Ovary (tissue), 9 donors: ENCODE data around the gene OSR1. TPM values are rescaled to one million over a fixed set of nuclear protein-coding genes. Genes with fewer than 3 reads are reported as not detected.

Source experiments
- DNase-seq, 5 donors: peaks; one replicate each; pipeline ENCODE4 v3.0.0-alpha.2; 2019 to 2020
- H3K27ac ChIP-seq, 2 donors: fragments of 200-600 bp; one replicate each; pipeline versions ENCODE4 v1.5.1 to v1.8.0; 2019 to 2022
- H3K27me3 ChIP-seq: fragments of 200-600 bp; one replicate; pipeline ENCODE4 v1.8.0; 2022
- H3K36me3 ChIP-seq: fragments of 200-600 bp; sonication (generic); one replicate; pipeline ENCODE4 v1.5.1; 2019
- H3K4me1 ChIP-seq: one replicate; pipeline ENCODE4 v1.8.1; 2013; ENCODE audit warnings: mild to moderate bottlenecking, moderate library complexity; ENCODE audit not compliant: insufficient read depth
- H3K4me3 ChIP-seq: fragments of 200-600 bp; sonication (generic); one replicate; pipeline ENCODE4 v1.5.1; 2017
- H3K9me3 ChIP-seq, 2 donors: fragments of 200-600 bp in 1 of 2; sonication (generic) in 1 of 2; one replicate each; pipeline versions ENCODE4 v1.5.1 to v1.8.1; 2013 to 2019; ENCODE audit warnings: mild to moderate bottlenecking in 1 of 2, moderate library complexity in 1 of 2
- EP300 ChIP-seq: sonication (generic); formaldehyde crosslinking; IDR thresholded peaks from one replicate; pipeline ENCODE4 v1.6.1; 2017; ENCODE audit warnings: antibody characterized with exemption
- POLR2A ChIP-seq: fragments of 450-650 bp; IDR thresholded peaks from one replicate; pipeline ENCODE4 v1.6.1; 2017; ENCODE audit warnings: antibody characterized with exemption, mild to moderate bottlenecking, moderate library complexity
- WGBS, 3 donors: extraction: QIAGEN DNeasy Blood & Tissue Kit in 1 of 3; methylation state at CpG; one replicate each; pipeline versions ENCODE4 v1.1.5 to v1.1.7; 2013 to 2017; 5-methylcytosine and 5-hydroxymethylcytosine counted together
- intact Hi-C, 4 donors: fragments of 100-400 bp; cut with DNase I; formaldehyde crosslinking; loops; one replicate each; pipeline versions ENCODE4 v1.11.0 to v1.15.1; 2022 to 2023
- polyA plus RNA-seq, 2 donors: library from polyadenylated mRNA; stranded (reverse); fragments of 200-250 nt in 1 of 2; fragments of 350-450 nt in 1 of 2; fragmentation: Illumina TruSeq in 1 of 2; extraction: RNeasy Lipid Tissue Mini Kit (QIAGEN cat#74804) in 1 of 2; gene quantifications; one replicate each; pipeline ENCODE4 v1.2.3, GENCODE V29; 2013 to 2014
- total RNA-seq, 7 donors: library from RNA; depleted of rRNA in 2 of 7; stranded (reverse); fragments of >200 nt in 2 of 7; fragmentation: NEBNext Ultra II Directional in 3 of 7; extraction: Animal tissue kit (Norgen Biotek cat#: 25700) in 3 of 7; gene quantifications; one replicate each; pipeline versions ENCODE4 v1.1.0 to v1.2.4, GENCODE V29; 2016 to 2023
- TF ChIP-seq, protein P1 (sequence below), 3 donors: fragments of 450-650 bp in 2 of 3; fragments of 200-600 bp in 1 of 3; IDR thresholded peaks; one replicate each; pipeline versions ENCODE4 v1.5.1 to v1.8.0; 2016 to 2022; ENCODE audit warnings: antibody characterized with exemption in 3 of 3, mild to moderate bottlenecking in 1 of 3
- donor health status: DM: no; HTN: no; CAD: no; lungs with moderate emphysema.
- donor health status: DM: no; HTN: no; CAD: no.
- donor health status: Bipolar disorder and iron deficiency.
- donor health status: DM: yes; HTN: yes; CAD: no.
- donor health status: DM: no; HTN: no; CAD: no.
- donor health status: DM: yes; HTN: yes; CAD: no.

The OSR1 gene
- total and polyA plus RNA-seq, 9 donors: 2.5 to 11.5 (median 5.5) TPM

DNA sequence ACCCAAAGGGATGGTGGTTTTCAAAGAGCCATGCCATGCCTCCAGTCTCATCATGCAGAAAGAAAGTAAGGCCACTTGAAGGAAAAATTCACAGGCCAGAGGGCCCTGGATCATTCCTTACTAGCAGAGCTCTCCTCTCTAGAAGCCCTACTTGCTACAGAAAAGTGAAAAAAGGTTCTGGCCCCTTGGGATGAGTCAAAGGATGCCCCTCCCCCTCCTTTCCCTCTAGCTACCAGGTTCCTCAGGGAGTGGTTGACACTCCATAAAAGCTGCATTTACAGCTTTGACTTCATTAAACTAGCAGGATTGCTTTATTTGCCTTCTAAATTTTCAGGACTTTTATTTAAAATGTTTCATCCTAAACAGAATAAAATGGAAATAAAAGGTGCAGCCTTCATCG is 21.2 kb downstream of the OSR1 start:
- TF ChIP-seq, protein P1, sequence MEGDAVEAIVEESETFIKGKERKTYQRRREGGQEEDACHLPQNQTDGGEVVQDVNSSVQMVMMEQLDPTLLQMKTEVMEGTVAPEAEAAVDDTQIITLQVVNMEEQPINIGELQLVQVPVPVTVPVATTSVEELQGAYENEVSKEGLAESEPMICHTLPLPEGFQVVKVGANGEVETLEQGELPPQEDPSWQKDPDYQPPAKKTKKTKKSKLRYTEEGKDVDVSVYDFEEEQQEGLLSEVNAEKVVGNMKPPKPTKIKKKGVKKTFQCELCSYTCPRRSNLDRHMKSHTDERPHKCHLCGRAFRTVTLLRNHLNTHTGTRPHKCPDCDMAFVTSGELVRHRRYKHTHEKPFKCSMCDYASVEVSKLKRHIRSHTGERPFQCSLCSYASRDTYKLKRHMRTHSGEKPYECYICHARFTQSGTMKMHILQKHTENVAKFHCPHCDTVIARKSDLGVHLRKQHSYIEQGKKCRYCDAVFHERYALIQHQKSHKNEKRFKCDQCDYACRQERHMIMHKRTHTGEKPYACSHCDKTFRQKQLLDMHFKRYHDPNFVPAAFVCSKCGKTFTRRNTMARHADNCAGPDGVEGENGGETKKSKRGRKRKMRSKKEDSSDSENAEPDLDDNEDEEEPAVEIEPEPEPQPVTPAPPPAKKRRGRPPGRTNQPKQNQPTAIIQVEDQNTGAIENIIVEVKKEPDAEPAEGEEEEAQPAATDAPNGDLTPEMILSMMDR (IDR thresholded peaks at IDR 0.05): no peak
- H3K27ac ChIP-seq: no peak overlapping the region
- no peaks in the 10 kb centered on the region for H3K4me1 ChIP-seq
- no peak overlapping the region for H3K4me3 ChIP-seq
- no peaks in the 10 kb centered on the region for H3K27me3 ChIP-seq
- no peaks in the 10 kb centered on the region for H3K9me3 ChIP-seq
- intact Hi-C loops: no loop called here
- H3K36me3 ChIP-seq: no peaks in the 10 kb centered on the region
- DNase-seq: no peak
- 93 to 97% (median 95%) methylated on average over 1 of the region's 1 CpG for WGBS, 3 donors

DNA sequence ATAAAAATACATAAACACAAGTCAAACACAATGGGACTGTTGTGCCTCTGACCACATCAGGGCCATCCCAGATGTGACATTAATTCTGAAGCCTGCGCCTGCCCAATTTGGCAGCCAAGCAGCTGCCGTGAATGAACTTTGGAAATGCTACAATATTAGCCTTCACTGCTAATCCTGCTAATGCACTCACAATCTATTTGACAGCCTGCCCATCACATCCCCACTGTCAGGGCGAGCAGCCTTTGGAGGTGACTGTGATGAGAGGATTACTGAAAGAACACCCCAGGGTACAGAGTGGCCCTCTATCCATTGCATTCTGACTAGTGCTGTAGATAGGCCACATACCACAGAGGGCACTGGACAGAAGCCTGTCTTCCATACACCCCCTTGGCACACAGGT is 21.6 kb downstream of the OSR1 start:
- TF ChIP-seq EP300 (no peak), POLR2A (no peak)
- TF ChIP-seq, protein P1 (IDR thresholded peaks at IDR 0.05): no peak
- no peak for DNase-seq
- intact Hi-C loops: no loop called here
- Histone ChIP-seq H3K36me3 (no peaks in the 10 kb centered on the region), H3K4me1 (no peaks in the 10 kb centered on the region), H3K9me3 (no peaks in the 10 kb centered on the region), H3K4me3 (no peak overlapping the region), H3K27me3 (no peaks in the 10 kb centered on the region), H3K27ac (no peak overlapping the region)
- 97 to 99% (median 98%) methylated on average over 3 of the region's 3 CpGs for WGBS, 3 donors

DNA sequence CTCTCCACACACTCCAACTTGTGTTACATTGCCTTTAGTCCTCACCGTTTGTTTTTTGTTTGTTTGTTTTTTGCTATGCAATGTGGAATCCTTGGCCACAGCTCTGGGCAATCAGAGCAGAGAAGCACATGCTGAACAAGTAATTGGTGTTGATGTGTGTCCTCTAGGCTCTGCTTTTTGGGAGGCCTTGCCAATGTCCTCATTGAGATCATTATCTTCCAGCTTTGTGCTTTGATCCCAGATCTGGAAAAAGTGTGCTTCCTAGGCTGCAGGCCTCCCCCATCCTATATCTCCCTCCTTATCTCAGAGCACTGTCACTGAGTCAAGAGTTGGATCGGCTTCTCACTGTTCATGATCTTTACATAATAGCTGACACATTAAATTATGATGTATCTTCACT is 25.9 kb downstream of the OSR1 start:
- 58 to 68% (median 65%) methylated on average over 2 of the region's 2 CpGs for WGBS, 3 donors
- intact Hi-C loops: no loop called here
- Histone ChIP-seq H3K4me1 (no peaks in the 10 kb centered on the region), H3K4me3 (no peak overlapping the region), H3K36me3 (no peaks in the 10 kb centered on the region), H3K27me3 (no peaks in the 10 kb centered on the region), H3K27ac (no peak overlapping the region), H3K9me3 (no peaks in the 10 kb centered on the region)
- TF ChIP-seq EP300 (no peak), POLR2A (no peak)
- TF ChIP-seq, protein P1 (IDR thresholded peaks at IDR 0.05): no peak
- DNase-seq: no peak

DNA sequence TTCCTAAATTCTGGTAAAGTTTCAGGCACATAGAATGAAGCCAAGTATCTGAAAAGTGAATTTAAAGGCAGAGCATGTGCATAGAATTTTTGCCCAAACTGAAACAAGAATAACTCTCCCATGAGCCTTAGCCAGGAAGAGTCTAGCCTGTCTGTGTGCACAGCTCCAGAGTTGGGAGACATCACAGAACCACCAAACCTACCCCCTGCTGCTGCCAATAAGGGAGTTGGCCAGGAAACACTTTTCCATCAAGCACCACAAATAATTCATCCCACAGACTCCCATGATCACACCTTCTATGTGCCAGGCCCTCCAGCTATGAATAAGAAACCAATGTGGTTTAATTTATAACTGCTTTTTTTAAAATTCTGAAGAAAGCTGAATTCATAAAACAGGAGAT is 27.0 kb downstream of the OSR1 start:
- no peaks in the 10 kb centered on the region for H3K4me1 ChIP-seq
- no peak overlapping the region for H3K4me3 ChIP-seq
- no peaks in the 10 kb centered on the region for H3K27me3 ChIP-seq
- intact Hi-C loops: no loop called here
- no peaks in the 10 kb centered on the region for H3K36me3 ChIP-seq
- no peak for TF ChIP-seq EP300
- TF ChIP-seq, protein P1 (IDR thresholded peaks at IDR 0.05): no peak
- TF ChIP-seq POLR2A: no peak
- H3K27ac ChIP-seq: no peak overlapping the region
- DNase-seq: no peak
- no peaks in the 10 kb centered on the region for H3K9me3 ChIP-seq

DNA sequence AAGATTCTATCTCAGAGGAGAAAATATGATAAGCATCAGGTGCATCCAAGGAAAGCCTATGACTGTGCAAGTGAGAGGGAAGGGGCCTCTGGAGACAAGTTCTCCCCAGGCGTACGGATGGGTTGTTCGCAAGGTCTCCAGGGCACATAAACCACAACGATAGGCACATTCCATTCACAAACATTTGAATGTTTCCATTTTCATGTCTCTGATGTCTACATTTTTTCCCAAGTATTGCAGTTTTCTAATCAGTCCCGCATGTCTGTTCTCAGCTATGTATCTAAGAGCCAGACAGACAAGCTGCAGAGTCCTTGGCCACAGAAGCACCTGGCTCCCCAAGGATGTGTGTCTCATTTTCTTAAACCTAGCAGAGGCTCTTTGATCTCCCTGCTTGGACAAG is 28.0 kb downstream of the OSR1 start:
- H3K4me1 ChIP-seq: no peaks in the 10 kb centered on the region
- 42 to 63% (median 48%) methylated on average over 5 of the region's 5 CpGs for WGBS, 3 donors
- no peak overlapping the region for H3K27ac ChIP-seq
- H3K9me3 ChIP-seq: no peaks in the 10 kb centered on the region
- no peaks in the 10 kb centered on the region for H3K27me3 ChIP-seq
- TF ChIP-seq POLR2A: no peak
- intact Hi-C loops: no loop called here
- H3K36me3 ChIP-seq: no peaks in the 10 kb centered on the region
- DNase-seq: no peak
- H3K4me3 ChIP-seq: no peak overlapping the region
